Inflammatory macrophage treated with lipopolysaccharide for 4 hours (primary cell): Measurements from ENCODE around the gene MRPL28.
A peak's percentile ranks its signal among the peaks of the same experiment; 100 is the strongest.
"Not testable (repeated sequence)": the region's sequence is repeated elsewhere in the genome, so short reads cannot be mapped to it uniquely, and the experiment has no call there.

Experiments
- DNase-seq: peaks from one replicate; pipeline ENCODE4 v3.0.0-alpha.2; 2020

MRPL28 gene

DNA sequence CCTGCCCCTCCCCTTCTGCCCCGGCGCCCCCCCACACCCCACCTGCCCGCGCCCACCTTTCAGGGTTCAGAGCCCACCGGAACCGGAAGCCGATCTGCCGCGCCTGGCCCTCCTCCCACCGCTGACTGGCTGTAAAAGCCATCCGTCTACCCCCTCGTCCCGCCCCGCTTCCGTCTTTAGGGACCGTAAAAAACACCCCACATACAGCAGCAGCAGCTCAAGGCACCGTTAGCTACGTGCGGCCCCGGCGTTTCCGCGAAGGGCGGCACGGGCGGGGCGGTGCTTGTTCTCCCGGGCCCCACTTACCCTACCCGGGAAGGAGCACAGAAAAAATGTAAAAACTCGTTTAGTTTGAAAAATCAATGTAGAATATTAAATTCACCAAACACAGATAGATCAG is at the start of gene MRPL28:
Gene MRPL28, minus strand, starts transcription at position 96 of the 400 bp plus-strand sequence. CDS start 320 bp downstream, outside the sequence.
- peak; percentile 94 for DNase-seq

DNA sequence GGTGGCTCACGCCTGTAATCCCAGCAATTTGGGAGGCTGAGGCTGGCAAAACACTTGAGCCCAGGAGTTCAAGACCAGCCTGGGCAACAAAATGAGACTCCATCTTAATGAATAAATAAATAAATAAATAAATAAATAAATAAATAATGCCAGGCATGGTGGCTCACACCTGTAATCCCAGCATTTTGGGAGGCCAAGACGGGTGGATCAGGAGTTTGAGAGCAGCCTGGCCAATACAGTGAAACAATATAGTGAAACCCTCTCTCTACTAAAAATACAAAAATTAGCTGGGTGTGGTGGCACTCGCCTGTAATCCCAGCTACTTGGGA is 44.8 kb upstream of the MRPL28 start:
- DNase-seq: not testable (repeated sequence)

DNA sequence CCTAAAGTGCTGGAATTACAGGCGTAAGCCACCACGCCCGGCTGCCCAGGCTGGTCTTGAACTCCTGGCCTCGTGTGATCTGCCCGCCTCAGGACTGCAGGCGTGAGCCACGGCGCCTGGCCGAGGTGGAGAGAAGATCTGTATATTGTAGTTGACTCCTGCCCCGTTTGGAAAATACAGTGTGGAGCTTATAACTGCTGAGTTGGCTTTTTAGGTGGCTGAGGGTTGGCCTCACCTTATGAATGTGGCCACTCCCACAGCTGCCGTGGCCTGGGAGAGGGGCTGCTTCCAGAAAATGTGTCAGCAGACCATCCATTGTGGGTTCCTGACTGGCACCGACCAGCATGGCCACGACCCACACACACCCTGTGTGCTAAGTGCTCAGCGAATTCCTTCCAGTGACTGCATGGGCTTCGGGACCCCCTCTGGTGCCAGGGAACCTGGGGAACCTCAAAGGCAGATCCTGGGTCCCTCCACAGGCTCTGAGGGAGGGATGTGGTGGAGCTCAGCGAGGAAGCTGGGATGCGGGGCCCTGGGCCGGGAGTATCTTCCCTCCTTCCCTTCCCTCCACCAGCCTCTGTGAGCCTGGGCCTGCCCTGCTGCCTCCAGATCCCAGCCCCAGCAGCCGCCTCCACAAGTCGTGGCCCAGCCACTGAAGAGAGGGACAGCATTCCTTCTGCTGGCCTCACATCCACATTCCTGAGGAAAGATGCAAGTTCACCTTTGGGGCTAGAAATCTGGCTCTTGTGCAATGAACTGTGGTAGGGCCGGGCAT is 44.2 kb upstream of the MRPL28 start:
- no peak for DNase-seq

DNA sequence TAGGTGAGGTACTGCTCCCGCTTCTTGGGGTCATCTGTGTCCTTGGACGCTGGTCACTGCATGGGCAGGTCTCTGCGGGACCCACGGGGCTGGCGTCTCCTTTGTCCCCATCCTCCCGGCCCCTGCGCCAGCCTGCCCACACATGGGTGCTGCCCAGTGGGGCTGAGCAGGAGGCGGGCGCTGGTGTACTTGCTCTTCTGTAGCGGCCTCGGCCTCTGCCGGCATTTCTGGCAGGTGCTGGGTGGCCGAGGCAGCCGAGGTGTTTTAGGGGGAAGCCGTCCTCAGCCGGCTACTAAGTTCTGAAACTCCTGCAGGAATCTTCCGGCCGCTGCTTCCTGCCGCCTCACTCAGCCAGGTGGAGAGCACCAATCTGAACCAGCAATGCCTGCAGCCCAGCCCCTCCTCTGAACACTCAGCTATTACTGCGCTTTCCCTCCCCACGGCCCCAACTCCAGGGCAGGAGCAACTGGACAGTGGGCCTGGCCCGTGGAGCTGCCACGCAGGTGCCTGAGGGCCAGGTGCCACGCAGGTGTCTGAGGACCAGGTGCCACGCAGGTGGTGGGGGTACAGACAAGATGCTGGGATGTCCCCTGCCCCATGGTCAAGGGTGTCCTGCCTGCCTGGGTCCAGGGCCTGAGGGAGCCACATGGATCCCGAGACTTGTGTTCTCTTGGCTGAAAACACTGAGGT is 41.4 kb upstream of the MRPL28 start:
- DNase-seq: no peak

DNA sequence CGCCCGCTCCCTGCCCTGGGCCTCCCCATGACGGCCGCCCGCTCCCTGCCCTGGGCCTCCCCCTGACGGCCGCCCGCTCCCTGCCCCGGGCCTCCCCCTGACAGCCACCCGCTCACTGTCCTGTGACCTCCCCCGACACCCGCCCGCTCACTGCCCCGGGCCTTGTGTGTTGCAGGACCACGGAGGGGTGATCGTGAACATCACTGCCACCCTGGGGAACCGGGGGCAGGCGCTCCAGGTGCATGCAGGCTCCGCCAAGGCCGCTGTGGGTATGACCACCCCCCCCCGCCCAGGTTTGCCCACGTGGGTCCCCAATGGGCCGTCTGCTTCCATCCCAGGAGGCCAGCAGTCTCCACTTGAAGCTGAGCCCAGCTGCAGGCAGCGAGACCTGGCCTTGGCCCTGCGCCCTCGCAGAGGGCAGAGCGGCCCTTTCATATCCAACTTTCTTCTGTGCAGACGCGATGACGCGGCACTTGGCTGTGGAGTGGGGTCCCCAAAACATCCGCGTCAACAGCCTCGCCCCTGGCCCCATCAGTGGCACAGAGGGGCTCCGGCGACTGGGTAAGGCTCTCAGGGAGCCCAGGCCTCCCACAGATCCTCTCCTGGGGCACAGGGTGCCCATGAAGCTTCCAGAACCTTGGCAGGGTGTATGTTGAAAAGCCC is 40.3 kb upstream of the MRPL28 start:
- no peak for DNase-seq

DNA sequence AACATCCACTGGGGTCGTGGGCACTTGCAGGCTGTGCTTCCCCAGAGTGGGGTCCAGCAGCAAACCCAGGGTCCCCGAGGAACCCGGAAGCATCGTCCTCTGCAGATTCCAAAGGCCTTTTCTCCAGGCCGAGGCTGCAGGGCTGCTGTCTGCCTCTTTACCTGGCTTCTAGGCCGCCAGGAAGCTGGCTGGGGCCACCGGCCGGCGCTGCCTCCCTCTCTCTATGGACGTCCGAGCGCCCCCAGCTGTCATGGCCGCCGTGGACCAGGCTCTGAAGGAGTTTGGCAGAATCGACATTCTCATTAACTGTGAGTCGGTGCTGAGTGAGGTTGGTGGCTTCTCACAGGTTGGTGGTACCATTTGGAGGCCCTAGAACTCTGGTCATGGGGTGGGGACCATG is 36.9 kb upstream of the MRPL28 start:
- no peak for DNase-seq

DNA sequence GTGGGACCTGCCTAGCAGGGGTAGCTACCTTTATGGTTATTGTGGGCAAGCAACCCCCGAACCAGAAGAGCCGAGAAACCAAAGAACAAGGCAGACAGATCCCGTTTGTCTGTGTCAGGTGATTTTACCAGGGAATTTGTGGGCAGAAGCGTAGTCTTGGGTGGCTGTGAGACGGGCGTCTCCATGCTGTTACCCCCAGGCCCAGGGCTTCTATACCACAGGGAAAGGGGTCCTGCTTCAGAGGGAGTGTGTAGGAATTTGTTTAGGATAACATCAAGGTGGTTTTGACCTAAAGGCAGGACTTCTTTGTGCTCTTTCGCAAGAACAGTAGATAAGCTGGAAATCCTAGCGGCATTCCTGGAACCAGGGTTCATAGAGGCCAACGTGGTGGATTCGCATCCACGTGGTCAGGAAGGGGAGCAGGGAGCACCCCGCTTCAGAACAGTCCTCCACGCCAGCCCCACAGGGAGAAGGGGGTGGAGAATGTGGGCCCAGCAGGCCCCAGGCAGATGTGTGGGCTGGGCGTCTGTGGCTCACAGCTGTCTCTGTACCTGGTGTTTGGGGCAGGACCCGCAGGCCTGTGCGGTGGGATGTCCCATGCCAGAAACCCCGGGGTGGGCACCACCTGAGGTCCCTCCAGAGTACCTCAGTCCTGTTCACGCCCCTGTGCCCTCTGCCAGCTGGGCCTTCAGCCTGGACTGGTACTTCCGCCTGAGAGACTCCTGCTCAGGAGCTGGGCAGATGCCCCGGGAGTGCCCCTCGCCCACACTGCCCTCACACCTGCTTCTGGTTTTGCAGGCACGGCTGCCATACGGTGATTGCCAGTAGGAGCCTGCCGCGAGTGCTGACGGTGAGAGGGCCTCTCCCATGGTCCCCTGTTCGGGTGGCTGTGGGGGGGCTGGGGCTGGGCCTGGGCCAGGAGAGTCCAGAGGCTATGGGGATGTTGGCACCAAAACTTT is 35.5 kb upstream of the MRPL28 start:
- no peak for DNase-seq

DNA sequence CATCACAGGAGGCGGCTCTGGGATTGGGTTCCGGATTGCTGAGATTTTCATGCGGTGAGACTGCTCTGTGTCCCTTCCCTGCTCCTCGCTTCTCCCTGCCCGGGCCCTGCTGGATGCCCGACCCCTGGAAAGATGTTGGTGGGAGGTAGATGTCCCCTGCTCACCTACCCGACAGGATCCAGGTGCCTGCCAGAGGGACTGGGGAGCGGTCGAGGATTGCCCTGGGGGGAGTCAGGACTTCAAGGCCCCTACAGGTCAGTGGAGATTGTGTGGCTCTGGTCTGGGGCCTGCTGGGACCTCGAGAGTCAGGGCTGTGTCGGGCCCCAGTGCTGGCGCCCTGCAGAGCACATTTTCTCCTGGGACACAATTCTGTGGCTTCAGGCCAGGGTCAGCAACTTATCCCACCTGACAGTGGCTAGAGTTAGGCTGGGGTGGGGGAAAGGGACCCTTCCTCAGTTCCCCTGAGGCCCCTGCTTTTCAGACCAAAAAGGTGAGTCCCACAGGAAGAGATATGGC is 34.7 kb upstream of the MRPL28 start:
- DNase-seq: no peak

DNA sequence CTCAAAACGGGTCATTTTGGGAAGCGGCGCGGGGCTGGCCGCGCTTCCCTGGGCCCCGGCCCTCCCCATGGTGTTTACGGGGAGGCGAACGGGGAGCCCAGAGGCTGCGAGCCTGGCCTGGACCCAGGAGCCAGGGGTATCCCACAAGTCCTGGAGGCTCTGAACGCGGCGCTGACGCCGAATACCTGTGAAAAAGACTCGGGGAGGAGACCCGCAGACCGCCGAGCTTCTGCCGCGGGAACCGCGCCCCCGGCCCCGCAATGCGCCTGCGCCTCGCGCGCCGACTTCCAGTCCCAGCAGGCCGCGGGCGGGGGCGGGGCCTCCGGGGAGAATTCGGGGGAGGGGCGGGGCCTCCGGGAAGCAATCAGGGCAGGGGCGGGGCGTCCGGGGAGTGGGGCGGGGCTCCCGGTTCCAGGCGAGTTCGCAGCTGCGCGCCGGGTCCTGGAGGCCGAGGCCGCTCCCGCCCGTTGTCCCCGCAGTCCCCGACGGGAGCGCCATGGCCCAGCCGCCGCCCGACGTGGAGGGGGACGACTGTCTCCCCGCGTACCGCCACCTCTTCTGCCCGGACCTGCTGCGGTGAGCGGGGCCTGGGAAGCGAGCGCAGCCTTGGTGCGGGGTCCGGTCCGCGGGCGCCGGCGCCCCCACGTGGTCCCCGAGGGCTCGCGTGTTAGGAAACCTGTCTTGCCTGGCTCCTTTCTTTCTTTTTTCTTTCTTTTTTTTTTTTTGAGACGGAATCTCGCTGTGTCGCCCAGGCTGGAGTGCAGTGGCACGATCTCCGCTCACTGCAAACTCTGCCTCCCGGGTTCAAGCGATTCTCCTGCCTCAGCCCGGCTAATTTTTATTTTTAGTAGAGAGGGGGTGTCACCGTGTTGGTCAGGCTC is 31.4 kb upstream of the MRPL28 start, which contains the start of gene DECR2:
Gene DECR2, plus strand, starts transcription at position 418 of the 881 bp plus-strand sequence. Its CDS starts 79 bp downstream, at position 497.
- peak; percentile 91 for DNase-seq

DNA sequence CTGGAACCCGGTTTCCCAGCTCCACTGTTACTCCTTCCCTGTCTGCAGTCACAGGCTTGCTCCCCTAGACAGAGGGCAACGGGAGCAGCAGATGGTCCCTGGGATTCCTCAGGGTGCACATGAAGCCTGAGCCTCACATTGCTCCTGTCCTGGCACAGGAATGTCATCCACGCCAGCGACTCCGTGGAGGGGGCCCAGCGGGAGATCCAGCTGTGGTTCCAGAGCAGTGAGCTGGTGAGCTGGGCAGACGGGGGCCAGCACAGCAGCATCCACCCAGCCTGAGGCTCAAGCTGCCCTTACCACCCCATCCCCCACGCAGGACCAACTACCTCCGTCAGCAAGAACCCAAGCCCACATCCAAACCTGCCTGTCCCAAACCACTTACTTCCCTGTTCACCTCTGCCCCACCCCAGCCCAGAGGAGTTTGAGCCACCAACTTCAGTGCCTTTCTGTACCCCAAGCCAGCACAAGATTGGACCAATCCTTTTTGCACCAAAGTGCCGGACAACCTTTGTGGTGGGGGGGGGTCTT is 29.8 kb upstream of the MRPL28 start:
- no peak for DNase-seq

DNA sequence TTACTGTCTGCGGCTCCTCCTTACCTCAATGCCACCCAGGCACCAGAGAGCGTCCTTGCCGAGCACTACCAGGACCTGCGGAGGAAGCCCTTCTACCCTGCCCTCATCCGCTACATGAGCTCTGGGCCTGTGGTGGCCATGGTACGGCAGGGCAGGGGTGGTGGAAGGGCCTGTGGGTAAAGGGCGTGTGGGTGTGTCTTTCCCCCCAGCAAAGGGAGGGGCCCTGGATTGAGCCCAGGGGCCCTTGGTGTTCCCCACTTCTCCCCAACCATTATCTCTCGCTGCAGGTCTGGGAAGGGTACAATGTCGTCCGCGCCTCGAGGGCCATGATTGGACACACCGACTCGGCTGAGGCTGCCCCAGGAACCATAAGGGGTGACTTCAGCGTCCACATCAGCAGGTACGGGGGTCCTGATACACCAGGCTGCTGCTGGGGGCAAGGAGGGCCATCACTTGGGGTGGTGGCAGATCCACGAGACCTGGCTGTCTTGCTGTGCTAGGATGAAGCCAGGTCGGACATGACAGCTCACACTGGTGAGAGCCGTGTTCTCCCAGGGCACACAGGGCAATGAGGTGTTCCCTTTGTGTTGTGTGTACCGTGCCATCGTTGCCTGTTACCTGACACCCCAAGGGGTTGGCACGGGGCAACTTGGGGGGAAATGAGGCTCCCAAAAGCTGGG is 29.1 kb upstream of the MRPL28 start:
- no peak for DNase-seq

DNA sequence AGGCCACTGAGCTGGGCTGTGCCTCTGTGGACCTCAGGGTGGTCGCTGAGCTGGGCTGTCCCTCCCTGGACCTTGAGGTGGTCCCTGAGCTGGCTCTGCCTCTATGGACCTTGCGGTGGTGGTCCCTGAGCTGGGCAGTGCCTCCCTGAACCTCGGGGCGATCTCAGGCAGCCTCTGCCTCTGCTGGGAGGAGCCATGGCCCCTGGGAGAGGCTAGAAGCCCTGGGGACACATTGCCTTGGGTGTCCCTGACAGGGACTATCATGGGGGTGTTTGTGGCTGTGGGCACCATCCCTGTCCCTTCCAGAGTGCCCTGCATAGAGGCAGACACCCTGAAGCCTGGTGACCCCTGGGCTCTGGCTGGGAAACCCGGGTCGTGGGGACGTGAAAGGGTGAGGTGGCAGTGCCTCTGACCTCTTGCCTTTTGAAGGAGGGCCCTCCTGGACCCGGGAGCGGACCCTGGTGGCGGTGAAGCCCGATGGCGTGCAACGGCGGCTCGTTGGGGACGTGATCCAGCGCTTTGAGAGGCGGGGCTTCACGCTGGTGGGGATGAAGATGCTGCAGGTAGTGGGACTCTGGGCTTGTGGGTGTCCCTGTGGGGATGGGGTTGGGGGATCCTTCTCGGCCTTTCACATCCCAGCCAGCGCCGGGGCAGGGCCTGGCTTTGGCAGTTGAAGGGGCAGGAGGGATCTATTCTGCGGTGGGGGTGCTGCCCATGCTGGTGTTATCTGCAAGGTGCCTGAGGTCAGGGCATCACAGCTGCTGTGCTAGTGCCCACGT is 28.4 kb upstream of the MRPL28 start:
- DNase-seq: no peak

DNA sequence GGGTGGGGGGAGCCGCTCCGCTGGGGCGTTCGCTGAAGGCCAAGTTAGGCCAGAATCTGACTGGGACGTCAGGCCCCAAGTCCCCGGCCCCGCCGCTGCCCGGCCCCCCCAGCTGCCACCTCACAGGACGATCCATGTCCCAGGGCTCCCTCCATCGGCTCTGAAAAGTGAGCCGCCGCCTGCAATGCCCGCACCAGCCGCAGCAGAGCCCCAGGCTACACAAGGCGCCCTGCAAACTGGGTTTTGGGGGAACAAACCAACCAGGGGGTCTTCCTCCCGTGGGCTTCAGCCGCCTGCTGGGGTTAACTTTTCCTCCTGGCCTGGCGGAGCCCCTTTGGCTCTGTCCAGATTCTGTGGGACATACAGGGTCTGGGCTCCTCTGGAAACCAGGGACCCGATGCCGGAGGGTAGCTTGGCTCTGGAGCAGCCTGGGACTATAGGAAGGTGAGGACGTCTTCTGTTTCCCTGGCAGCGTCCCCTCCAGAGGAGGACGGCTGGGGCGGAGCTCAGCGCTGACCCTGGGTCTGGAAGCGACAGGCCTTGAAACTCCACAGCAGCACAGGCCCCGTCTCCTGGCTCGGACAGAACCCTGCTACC is 27.5 kb upstream of the MRPL28 start:
- DNase-seq: peak; percentile 23

DNA sequence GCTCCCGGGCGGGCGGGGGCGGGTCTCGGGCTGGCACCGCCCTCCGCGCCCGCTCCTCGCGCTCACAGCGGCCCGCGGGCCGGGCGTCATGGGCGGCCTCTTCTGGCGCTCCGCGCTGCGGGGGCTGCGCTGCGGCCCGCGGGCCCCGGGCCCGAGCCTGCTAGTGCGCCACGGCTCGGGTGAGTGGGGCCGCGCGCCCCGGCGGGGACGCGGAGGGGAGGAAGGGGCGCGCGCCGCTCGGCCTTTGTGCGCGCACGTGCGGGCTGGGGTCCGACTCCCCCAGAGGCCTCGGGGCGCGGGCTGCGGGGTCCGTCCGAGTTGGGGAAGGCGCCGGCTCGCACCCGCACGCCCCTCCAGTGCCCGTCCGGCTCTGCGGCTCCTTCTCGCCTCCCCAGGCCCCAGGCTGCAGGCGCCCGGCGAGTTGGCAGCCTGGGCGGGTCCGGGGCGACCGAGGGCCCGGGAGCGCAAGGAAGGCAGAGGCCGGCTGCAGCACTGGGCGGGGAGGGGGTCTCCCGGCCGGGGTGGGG is 26.9 kb upstream of the MRPL28 start, which contains the start of gene NME4:
Gene NME4, plus strand, starts transcription at position 65 of the 527 bp plus-strand sequence. Its CDS starts 24 bp downstream, at position 89.
- no peak for DNase-seq

DNA sequence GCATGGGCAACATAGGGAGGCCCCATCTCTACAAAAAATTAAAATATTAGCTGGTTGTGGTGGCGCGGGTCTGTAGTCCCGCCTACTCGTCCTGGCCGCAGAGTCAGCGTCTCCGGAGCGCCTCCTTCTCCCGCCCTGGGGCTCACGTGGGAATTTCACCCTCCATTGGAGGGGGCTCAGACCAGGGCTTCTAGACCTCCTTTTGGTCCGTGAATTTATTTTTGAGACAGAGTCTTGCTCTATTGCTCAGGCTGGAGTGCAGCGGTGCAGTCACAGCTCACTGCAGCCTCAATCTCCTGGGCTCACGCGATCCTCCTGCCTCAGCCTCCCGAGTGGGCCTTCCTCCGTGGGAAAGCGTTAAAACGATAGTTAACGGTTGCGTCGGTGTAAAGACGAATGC is 26.3 kb upstream of the MRPL28 start:
- DNase-seq: no peak

DNA sequence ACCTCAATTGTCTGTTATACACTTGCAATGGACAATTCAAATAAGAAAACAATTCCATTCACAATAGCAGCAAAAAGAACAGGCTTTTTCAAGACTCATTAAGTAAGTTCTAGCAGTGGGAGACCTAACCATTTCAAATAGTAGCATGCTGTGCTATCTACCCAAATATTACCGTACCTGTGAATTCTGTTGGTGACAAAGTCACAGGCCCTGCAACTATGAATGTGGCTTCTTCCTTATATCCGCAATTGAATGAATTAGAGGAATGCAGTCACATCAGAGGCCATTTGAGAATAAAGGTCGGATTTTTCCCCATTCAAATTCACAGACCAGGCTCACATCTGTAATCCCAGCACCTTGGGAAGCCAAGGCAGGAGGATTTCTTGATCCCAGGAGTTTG is 25.9 kb upstream of the MRPL28 start:
- no peak for DNase-seq

DNA sequence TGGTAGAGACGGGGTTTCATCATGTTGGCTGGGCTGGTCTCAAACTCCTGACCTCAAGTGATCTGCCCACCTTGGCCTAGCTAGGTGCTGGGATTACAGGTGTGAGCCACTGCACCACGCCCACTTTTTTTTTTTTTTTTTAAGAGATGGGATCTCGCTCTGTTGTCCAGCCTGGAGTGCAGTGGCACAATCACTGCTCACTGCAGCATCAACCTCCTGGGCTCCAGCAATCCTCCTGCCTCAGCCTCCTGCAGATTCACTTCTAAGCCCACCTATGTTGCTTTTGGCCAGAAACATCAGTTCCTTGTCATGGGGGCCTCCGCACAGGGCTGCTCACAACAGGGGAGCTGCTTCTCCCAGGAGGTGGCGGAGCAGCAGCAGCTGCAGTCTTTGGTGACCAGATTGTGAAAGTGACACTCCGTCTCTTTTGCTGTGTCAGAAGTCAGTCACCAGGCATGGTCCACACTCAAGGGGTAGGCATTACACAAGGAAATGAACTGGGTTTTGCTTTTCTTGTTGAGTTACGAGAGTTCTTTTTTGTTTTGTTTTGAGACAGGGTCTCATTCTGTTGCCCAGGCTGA is 22.2 kb upstream of the MRPL28 start:
- DNase-seq: peak; percentile 77

DNA sequence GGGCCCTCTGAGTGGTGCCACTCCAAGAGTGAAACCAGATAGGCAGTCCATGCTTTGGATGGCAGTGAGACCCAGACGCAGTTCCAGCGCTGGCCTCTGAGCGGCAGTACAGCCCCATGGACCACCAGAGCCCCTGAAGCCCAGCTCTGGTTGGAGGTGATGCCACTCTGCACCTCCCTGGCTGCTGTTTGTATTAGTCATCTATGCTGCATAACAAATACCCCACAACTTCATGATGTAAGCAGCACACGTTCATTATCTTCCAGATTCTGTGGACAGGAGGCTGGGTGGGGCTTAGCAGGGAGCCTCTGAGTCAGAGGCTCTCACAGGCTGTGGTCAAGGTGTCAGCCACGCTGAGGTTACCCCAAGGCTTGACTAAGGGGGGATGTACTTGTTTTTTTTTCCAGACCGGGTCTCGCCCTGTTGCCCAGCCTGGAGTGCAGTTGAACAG is 21.6 kb upstream of the MRPL28 start:
- peak; percentile 69 for DNase-seq
